NCI-H1092 treated with DMSO at 0.1 percent for 48 hours (cell line): ENCODE measurements around the gene KRT81.

Source experiments
- DNase-seq: peaks from one replicate; lab custom pipeline; 2025; lab: John Stamatoyannopoulos, UW

Gene KRT81

DNA sequence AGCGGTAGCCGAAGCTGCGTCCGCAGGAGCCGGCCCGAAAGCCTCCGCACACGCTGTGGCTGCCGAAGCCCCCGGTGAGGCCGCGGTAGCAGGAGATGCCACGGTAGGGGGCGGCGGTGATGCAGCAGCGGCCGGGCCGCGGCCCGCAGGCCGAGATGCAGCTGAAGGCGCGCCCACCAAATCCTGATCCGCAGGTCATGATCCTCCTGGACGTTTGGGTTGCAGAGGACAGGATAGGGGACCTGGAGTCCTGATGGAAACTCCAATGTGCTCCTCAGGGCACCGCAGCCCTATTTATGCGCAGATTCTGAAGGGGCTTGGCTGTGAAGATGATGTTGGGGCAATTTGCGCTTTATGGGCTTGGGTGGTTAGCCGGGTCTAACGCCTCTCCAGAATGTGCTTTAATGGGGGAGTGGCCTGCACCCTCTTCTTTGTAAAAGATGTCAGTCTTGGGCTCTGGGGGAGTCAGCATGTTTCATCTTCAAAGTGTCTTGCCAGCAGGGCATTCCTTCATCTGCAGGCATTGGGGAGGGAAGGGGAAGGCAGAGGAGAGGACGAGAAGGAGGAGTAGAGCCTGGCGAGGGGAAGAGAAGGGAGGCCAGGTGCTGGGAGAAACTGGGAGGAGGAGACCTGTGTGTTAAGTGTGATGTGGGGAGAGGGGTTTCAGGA lies at the start of gene KRT81:
TSS of gene KRT81 (minus strand) at position 268 of the 669 bp plus-strand sequence. CDS start at position 199, 69 bp downstream.
- no peak for DNase-seq

- no peak for DNase-seq
Observed at GRCh38 chr12:52338241-52338960, 47.1 kb upstream of the KRT81 start.

- no peak for DNase-seq
Observed at GRCh38 chr12:52337054-52337453, 45.7 kb upstream of the KRT81 start.

DNA sequence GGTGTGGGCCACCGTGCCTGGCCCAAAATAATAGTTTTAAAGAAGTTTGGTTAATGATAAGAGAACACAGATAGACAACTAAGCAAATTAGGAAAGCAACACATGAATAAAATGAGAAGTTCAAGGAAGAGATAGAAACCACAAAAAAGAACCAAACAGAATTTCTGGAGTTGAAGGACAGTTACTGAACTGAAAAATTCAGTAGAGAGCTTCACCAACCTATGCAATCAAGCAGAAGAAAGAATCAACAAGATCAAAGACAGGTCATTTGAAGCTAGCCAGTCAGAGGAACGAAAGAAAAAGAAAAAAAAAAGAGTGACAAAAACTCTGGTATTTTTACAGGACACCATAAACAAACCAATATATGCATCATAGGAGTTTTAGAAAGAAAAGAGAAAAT lies 45.3 kb upstream of the KRT81 start:
- no peak for DNase-seq

DNA sequence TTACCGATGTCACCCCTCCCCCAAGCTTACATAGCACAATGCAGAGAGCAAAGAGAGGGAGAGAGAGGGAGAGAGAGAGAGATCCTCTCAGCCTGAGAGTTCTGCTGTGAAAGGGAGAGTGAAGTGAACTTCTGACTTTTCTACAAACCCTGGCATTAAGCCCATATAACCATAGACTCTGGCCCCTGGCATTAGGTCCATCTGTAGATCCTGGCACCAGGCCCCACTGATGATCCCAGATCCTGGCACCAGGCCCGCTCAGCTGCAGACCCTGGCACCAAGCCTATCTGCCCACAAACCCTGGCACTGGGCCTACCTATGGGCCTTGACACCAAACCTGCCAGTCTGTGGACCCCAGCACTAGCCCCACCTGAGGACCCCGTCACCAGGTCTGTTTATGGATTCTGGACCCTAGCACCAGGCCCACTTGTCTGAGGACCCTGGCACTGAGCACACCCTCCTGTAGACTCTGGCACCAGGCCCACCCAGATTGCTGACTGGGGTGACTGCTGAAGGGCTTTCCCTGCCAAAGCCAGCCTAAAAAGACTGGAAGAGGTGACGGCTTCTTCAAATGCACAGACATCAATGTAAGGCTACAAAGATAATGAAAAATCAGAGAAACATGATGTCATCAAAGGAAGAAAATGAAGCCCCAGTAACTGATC lies 44.4 kb upstream of the KRT81 start:
- peak; percentile 97 for DNase-seq

DNA sequence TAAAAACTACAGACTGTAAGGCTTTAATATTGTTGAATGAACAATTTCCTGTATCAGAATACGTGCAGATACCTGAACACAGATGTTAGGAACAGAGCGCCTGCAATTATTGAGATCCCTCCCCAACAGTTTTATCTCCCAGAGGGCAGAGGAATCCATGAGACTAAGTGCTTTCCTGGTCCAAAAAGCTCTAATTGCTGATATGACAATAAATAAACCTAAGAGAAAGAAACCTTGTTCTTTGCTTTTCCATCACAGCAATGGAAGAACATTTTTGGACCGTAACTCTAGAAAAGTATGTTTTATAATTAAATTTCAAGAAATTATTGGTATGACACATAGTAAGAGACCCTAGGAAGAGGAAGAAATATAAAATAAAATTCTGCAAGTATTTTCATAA lies 42.9 kb upstream of the KRT81 start:
- DNase-seq = no peak

GRCh38 chr12:52333321-52333720 lies 42.0 kb upstream of the KRT81 start:
- DNase-seq = no peak

DNA sequence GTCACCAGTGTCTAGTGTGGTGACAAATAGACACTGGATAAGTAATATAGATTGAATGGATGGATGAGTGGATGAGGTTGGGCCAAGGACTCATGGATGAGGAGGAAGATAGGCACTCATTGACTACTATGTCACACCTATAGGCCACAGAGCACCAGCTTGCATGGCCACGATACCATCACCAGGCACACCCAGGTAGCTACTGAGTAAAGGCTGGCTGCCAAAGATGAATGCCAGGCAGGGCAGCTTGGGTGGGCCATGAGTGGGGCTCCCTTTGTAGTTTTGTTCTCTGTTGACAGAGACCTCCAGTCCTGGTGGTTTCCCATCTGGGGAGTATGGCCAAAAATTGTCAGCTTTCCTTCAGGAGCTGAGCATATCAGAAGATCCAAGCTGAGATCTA lies 41.0 kb upstream of the KRT81 start:
- no peak for DNase-seq

GRCh38 chr12:52331833-52332232 lies 40.5 kb upstream of the KRT81 start:
- DNase-seq = no peak

- no peak for DNase-seq
Observed at GRCh38 chr12:52331039-52331438, 39.7 kb upstream of the KRT81 start.

- DNase-seq = no peak
Observed at GRCh38 chr12:52327830-52328500, 36.6 kb upstream of the KRT81 start.

DNA sequence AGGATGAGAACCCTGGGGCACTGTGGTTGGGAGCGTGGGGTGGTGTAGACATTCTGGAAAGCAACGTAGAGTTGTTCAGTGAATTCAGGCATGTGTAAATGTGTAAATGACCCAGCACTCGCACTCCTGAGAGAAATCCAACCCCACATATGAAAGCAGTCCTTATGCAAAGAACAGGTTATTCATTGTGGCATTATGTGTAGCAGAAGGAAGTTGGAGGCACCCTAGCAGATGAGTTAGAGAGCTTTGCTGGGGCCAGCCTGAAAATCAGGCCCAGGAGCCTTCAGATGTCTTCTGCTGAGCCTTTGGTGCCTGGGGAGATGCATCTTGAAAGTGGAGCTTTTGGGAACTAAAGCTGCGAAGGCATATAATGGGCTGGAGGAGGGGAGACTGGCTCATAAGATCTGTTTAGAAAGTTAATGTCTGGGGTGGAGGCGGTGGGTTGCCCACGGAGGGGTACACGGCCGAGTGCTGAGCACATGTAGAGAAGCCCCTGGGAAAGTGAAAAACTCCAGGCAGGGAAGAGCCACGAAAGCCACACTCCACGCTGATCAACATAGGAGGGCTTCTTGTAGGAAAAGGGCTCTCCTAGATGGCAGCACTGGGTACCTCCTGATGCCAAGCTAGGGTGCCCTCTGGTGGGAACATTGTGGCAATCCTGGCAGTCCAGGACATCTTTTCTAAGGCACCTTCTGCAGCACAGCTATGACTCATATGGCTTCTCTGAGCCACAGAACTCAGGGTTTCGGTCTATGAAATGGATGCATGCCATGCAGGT lies 35.9 kb upstream of the KRT81 start:
- peak; percentile 75 for DNase-seq

DNA sequence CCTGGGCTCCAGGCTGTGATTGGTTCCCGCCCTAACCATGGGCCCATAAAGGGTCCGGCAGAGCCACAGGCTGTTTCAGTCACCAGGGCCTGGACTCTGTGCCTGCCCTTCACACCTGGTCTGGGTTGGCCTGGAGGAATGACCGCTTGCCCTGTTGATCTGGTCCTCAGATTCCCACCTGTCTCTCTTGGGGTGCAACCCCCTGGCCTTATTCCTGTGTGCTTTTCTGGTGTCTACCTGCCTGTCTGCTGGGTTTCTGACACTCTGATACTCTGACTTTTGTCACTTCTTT lies 32.8 kb upstream of the KRT81 start:
- no peak for DNase-seq

GRCh38 chr12:52323416-52324152 lies 32.2 kb upstream of the KRT81 start:
- no peak for DNase-seq

GRCh38 chr12:52323001-52323400 lies 31.7 kb upstream of the KRT81 start:
- DNase-seq = no peak

DNA sequence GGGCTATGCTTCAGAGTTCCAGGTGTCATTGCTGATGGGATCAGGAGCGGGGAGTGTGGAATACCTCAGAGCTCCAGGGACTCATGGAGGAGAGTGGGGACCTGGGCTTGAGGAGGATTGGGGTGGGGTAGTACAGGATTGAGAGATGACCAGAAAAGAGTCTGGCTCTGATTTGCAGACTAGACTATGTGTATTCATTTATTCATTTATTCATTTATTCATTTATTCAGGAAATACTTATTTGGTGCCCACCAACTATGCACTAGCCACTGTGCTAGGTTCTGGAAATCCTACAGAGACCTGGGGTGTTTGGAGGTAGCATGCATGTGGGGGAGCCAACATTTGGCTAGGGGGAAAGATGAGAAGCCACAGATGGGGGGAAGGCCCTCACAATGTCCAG lies 30.7 kb upstream of the KRT81 start:
- DNase-seq = no peak

DNA sequence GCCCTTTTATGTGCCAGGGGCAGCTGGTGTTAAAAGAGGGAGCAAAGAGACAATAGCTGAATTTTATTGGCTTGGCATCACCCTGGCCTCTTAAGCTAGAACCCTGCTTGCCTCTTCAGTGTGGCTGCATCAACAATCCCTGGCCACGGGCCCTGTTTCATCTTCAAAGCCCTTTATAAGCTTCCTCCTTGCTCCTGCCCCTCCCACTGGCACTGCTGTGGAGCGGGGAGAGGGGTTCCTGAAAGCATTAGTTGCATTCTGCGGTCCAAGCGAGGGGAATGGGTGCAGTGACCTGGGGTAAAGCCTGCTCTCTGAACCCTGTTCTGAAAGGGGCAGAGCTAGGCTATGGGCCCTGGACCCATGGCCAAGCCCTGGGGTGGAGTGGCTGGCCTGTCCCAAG lies 30.1 kb upstream of the KRT81 start:
- DNase-seq = peak; percentile 91

DNA sequence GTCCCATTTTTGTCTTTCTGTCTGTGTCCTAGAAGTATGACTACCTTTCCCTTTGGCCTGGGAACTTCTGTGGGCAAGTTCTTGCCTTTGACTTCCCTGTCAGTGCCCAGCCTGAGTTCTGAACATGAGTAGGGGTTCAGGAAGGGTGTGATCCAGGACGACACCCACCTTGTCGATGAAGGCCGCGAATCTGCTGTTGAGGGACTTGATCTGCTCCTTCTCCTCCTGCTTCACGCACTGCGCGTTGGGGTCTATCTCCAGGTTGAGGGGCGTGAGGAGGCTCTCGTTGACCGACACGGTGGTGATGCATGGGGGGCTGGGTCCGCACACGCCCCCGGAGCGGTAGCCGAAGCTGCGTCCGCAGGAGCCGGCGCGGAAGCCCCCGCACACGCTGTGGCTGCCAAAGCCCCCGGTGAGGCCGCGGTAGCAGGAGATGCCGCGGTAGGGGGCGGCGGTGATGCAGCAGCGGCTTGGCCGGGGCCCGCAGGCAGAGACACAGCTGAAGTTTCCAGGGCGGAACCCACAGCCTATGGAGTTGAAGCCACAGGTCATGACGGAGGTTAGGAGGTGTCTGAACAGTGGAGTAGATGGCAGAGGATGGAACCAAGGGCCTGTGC lies 29.6 kb upstream of the KRT81 start, which contains the start of gene KRT83:
TSS of gene KRT83 (minus strand) at position 615 of the 617 bp plus-strand sequence. CDS start at position 552, 63 bp downstream.
- DNase-seq = no peak

DNA sequence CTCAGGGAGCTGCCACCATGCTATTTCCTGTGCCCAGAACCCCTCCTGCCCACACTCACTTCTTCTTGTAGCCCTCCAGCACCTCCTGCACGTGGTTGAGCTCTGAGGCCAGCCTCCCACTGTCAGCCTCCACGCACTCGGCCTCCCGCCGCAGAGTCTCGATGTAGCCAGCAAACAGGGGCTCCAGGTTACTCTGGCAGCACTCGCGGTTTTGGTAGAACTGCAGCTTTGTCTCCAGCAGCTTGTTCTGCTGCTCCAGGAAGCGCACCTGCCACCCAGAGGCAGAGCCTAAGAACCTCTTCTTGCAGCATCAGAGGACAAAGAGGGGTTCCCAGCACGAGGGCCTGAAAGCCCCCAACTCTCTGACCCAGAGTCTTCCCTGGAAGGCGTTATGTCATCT lies 27.8 kb upstream of the KRT81 start:
- peak; percentile 8 for DNase-seq

GRCh38 chr12:52318241-52318990 lies 27.1 kb upstream of the KRT81 start:
- no peak for DNase-seq
